Gastrocnemius medialis (tissue), 4 donors: Measurements from ENCODE around the gene CDK18.

Experiments used
- POLR2A ChIP-seq, 2 donors: fragments of 450-650 bp; IDR thresholded peaks; one replicate each; pipeline ENCODE4 v1.6.1; 2017; ENCODE audit warnings: antibody characterized with exemption in 2 of 2, mild to moderate bottlenecking in 2 of 2, moderate library complexity in 2 of 2
- TF ChIP-seq, protein P1 (sequence below), 5 experiments: fragments of 450-650 bp in 3 of 5; fragments of 200-600 bp in 2 of 5; sonication (generic) in 2 of 5; IDR thresholded peaks in 4 of 5; conservative IDR thresholded peaks in 1 of 5; 1 replicate in 4 of 5; 2 replicates in 1 of 5; pipeline ENCODE4 v1.5.1; 2016 to 2019; ENCODE audit warnings: antibody characterized with exemption in 5 of 5, mild to moderate bottlenecking in 3 of 5, moderate library complexity in 3 of 5

- TF ChIP-seq, protein P1, sequence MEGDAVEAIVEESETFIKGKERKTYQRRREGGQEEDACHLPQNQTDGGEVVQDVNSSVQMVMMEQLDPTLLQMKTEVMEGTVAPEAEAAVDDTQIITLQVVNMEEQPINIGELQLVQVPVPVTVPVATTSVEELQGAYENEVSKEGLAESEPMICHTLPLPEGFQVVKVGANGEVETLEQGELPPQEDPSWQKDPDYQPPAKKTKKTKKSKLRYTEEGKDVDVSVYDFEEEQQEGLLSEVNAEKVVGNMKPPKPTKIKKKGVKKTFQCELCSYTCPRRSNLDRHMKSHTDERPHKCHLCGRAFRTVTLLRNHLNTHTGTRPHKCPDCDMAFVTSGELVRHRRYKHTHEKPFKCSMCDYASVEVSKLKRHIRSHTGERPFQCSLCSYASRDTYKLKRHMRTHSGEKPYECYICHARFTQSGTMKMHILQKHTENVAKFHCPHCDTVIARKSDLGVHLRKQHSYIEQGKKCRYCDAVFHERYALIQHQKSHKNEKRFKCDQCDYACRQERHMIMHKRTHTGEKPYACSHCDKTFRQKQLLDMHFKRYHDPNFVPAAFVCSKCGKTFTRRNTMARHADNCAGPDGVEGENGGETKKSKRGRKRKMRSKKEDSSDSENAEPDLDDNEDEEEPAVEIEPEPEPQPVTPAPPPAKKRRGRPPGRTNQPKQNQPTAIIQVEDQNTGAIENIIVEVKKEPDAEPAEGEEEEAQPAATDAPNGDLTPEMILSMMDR (IDR thresholded peaks at IDR 0.05 in 4 of 5, conservative IDR thresholded peaks at IDR 0.05 in 1 of 5), result no peak
- TF ChIP-seq POLR2A (IDR thresholded peaks at IDR 0.05), result no peak
These were observed 21.2 kb downstream of the CDK18 start for GRCh38 chr1:205525495-205526285.
